Central memory CD8-positive, alpha-beta T cell (primary cell): ENCODE data around the gene ZNF484.
"Not testable (repeated sequence)": the region's sequence is repeated elsewhere in the genome, so short reads cannot be mapped to it uniquely, and the experiment has no call there.

Experiments used
- ATAC-seq: fragments of 150-1000 bp; cut with Tn5 transposase; replicated peaks from 2 replicates; pipeline ENCODE4 v1.10.0; 2022; ENCODE audit warnings: mild to moderate bottlenecking, moderate FRiP score, moderate number of reproducible peaks; ENCODE audit not compliant: poor library complexity, severe bottlenecking; ENCODE audit errors: extremely low read depth
- DNase-seq, 2 donors: peaks; one replicate each; pipeline ENCODE4 v3.0.0; 2021; ENCODE audit warnings: low spot score in 2 of 2
- H3K27ac Mint-ChIP-seq: one replicate; pipeline ENCODE4 v1.8.0; 2022; ENCODE audit warnings: low read depth, mild to moderate bottlenecking, moderate library complexity, mixed read lengths
- H3K27me3 Mint-ChIP-seq: one replicate; pipeline ENCODE4 v1.8.0; 2022; ENCODE audit warnings: mixed read lengths
- H3K36me3 Mint-ChIP-seq: one replicate; pipeline ENCODE4 v1.8.0; 2022; ENCODE audit warnings: mild to moderate bottlenecking, moderate library complexity, mixed read lengths; ENCODE audit not compliant: insufficient read depth
- H3K4me1 Mint-ChIP-seq: one replicate; pipeline ENCODE4 v1.8.0; 2022; ENCODE audit warnings: mixed read lengths
- H3K4me3 Mint-ChIP-seq: one replicate; pipeline ENCODE4 v1.8.0; 2022; ENCODE audit warnings: mild to moderate bottlenecking, moderate library complexity, mixed read lengths
- H3K9me3 Mint-ChIP-seq: one replicate; pipeline ENCODE4 v1.8.0; 2022; ENCODE audit warnings: mixed read lengths

Gene ZNF484

GRCh38 chr9:92877531-92878430 lies at the start of gene ZNF484:
Gene ZNF484, minus strand, starts transcription at chr9:92878038. Its CDS starts 3,009 bp downstream, at chr9:92875029.
- Mint-ChIP-seq H3K4me3 (peak within 1 kb of the TSS; percentile 100), H3K27me3 (no peaks in the 10 kb centered on the region), H3K9me3 (no peaks in the 10 kb centered on the region), H3K27ac (peak within 1 kb of the TSS; percentile 100), H3K4me1 (peaks cover 46% of the 10 kb centered on the region), H3K36me3 (peaks cover 14% of the 10 kb centered on the region)
- DNase-seq: peak; percentile 94 to 96
- peak; percentile 95 for ATAC-seq

- H3K4me3 Mint-ChIP-seq: no peak overlapping the region
- peaks cover 2% of the 10 kb centered on the region for H3K36me3 Mint-ChIP-seq
- H3K4me1 Mint-ChIP-seq: peaks cover 6% of the 10 kb centered on the region
- H3K9me3 Mint-ChIP-seq: no peaks in the 10 kb centered on the region
- ATAC-seq (no peak), DNase-seq (no peak)
- H3K27ac Mint-ChIP-seq: no peak overlapping the region
- no peaks in the 10 kb centered on the region for H3K27me3 Mint-ChIP-seq
These were observed 42.6 kb upstream of the ZNF484 start for GRCh38 chr9:92920437-92920836.

GRCh38 chr9:92917176-92917800 lies 39.5 kb upstream of the ZNF484 start:
- DNase-seq (no peak), ATAC-seq (no peak)
- peaks cover 6% of the 10 kb centered on the region for H3K4me1 Mint-ChIP-seq
- peaks cover 2% of the 10 kb centered on the region for H3K36me3 Mint-ChIP-seq
- no peak overlapping the region for H3K27ac Mint-ChIP-seq
- no peaks in the 10 kb centered on the region for H3K9me3 Mint-ChIP-seq
- H3K4me3 Mint-ChIP-seq: no peak overlapping the region
- peaks cover 14% of the 10 kb centered on the region for H3K27me3 Mint-ChIP-seq

- Mint-ChIP-seq H3K4me3 (no peak overlapping the region), H3K9me3 (no peaks in the 10 kb centered on the region), H3K36me3 (no peaks in the 10 kb centered on the region), H3K4me1 (peaks cover under 1% of the 10 kb centered on the region), H3K27me3 (peaks cover 49% of the 10 kb centered on the region), H3K27ac (no peak overlapping the region)
- no peak for DNase-seq
- no peak for ATAC-seq
These were observed 34.0 kb upstream of the ZNF484 start for GRCh38 chr9:92911511-92912475.

GRCh38 chr9:92905137-92905536 lies 27.3 kb upstream of the ZNF484 start:
- H3K27ac Mint-ChIP-seq, H3K9me3 Mint-ChIP-seq, DNase-seq, H3K4me1 Mint-ChIP-seq, H3K4me3 Mint-ChIP-seq, ATAC-seq, H3K36me3 Mint-ChIP-seq: not testable (repeated sequence)
- peaks cover 14% of the 10 kb centered on the region for H3K27me3 Mint-ChIP-seq

- no peak overlapping the region for H3K4me3 Mint-ChIP-seq
- no peaks in the 10 kb centered on the region for H3K27me3 Mint-ChIP-seq
- H3K9me3 Mint-ChIP-seq: no peaks in the 10 kb centered on the region
- H3K27ac Mint-ChIP-seq: no peak overlapping the region
- H3K4me1 Mint-ChIP-seq: peaks cover 5% of the 10 kb centered on the region
- no peaks in the 10 kb centered on the region for H3K36me3 Mint-ChIP-seq
- ATAC-seq: no peak
- no peak for DNase-seq
These were observed 19.5 kb upstream of the ZNF484 start for GRCh38 chr9:92897323-92897722.

GRCh38 chr9:92895812-92896436 lies 18.1 kb upstream of the ZNF484 start:
- ATAC-seq (no peak), DNase-seq (no peak)
- Mint-ChIP-seq H3K4me3 (no peak overlapping the region), H3K27ac (peak overlapping the region; percentile 61), H3K4me1 (peaks cover 5% of the 10 kb centered on the region), H3K27me3 (no peaks in the 10 kb centered on the region), H3K36me3 (no peaks in the 10 kb centered on the region), H3K9me3 (no peaks in the 10 kb centered on the region)

- no peak for ATAC-seq
- H3K27ac Mint-ChIP-seq: no peak overlapping the region
- no peaks in the 10 kb centered on the region for H3K36me3 Mint-ChIP-seq
- no peak for DNase-seq
- peaks cover 5% of the 10 kb centered on the region for H3K4me1 Mint-ChIP-seq
- no peaks in the 10 kb centered on the region for H3K27me3 Mint-ChIP-seq
- H3K9me3 Mint-ChIP-seq: no peaks in the 10 kb centered on the region
- H3K4me3 Mint-ChIP-seq: no peak overlapping the region
These were observed 17.0 kb upstream of the ZNF484 start for GRCh38 chr9:92894711-92895362.

- DNase-seq, ATAC-seq, H3K4me3 Mint-ChIP-seq, H3K27ac Mint-ChIP-seq, H3K9me3 Mint-ChIP-seq, H3K4me1 Mint-ChIP-seq, H3K27me3 Mint-ChIP-seq, H3K36me3 Mint-ChIP-seq: not testable (repeated sequence)
These were observed 16.2 kb upstream of the ZNF484 start for GRCh38 chr9:92893916-92894610.

- not testable (repeated sequence) for H3K4me3 Mint-ChIP-seq, H3K36me3 Mint-ChIP-seq, H3K27me3 Mint-ChIP-seq, DNase-seq, H3K9me3 Mint-ChIP-seq, ATAC-seq, H3K27ac Mint-ChIP-seq
- peaks cover 19% of the 10 kb centered on the region for H3K4me1 Mint-ChIP-seq
These were observed 14.4 kb upstream of the ZNF484 start for GRCh38 chr9:92892276-92892675.

GRCh38 chr9:92890761-92891160 lies 12.9 kb upstream of the ZNF484 start:
- H3K27me3 Mint-ChIP-seq: no peaks in the 10 kb centered on the region
- H3K27ac Mint-ChIP-seq: no peak overlapping the region
- no peak for DNase-seq
- H3K4me1 Mint-ChIP-seq: peaks cover 23% of the 10 kb centered on the region
- no peaks in the 10 kb centered on the region for H3K9me3 Mint-ChIP-seq
- no peak for ATAC-seq
- H3K36me3 Mint-ChIP-seq: peaks cover 5% of the 10 kb centered on the region
- H3K4me3 Mint-ChIP-seq: no peak overlapping the region
